Neural cell (in vitro differentiated cells): ENCODE results near the gene TMF1. TPM values are rescaled to one million over a fixed set of nuclear protein-coding genes. Genes with fewer than 3 reads are reported as not detected.

Experiments used
- H2AFZ ChIP-seq: fragments of 200-600, 300-800 bp; sonication (generic), shearing (Covaris generic); 2 replicates; pipeline ENCODE4 v1.6.0; 2014; ENCODE audit warnings: low read depth, mild to moderate bottlenecking, antibody characterized with exemption, low read length, moderate library complexity
- H3F3A ChIP-seq: fragments of 200-600 bp; shearing (Covaris generic); 2 replicates; pipeline ENCODE4 v1.6.1; 2016; ENCODE audit warnings: mild to moderate bottlenecking, moderate library complexity, mixed read lengths, antibody characterized with exemption, low read length; ENCODE audit not compliant: insufficient read depth, poor library complexity, severe bottlenecking
- H3K27ac ChIP-seq: fragments of 200-600, 300-800 bp; sonication (generic), shearing (Covaris generic); 2 replicates; pipeline ENCODE4 v1.5.1; 2014; ENCODE audit warnings: mild to moderate bottlenecking, low read length, moderate library complexity
- H3K27me3 ChIP-seq: fragments of 300-800, 200-600 bp; sonication (generic), shearing (Covaris generic); 2 replicates; pipeline ENCODE4 v1.6.0; 2014; ENCODE audit warnings: mild to moderate bottlenecking, low read depth, low read length, moderate library complexity; ENCODE audit not compliant: insufficient read depth
- H3K36me3 ChIP-seq: fragments of 300-800, 200-600 bp; sonication (generic), shearing (Covaris generic); 2 replicates; pipeline ENCODE4 v1.5.1; 2014; ENCODE audit warnings: mild to moderate bottlenecking, antibody characterized with exemption, low read length, moderate library complexity; ENCODE audit not compliant: insufficient read depth
- H3K4me2 ChIP-seq: fragments of 300-800, 200-600 bp; sonication (generic), shearing (Covaris generic); 2 replicates; pipeline ENCODE4 v1.6.0; 2014; ENCODE audit warnings: mild to moderate bottlenecking, low read length
- H3K4me3 ChIP-seq: fragments of 300-800, 200-600 bp; sonication (generic), shearing (Covaris generic); 2 replicates; pipeline ENCODE4 v1.5.1; 2014; ENCODE audit warnings: mild to moderate bottlenecking, low read length, moderate library complexity
- H3K79me2 ChIP-seq: fragments of 200-600 bp; shearing (Covaris generic); replicated peaks from 2 replicates; pipeline ENCODE4 v1.6.0; 2014; ENCODE audit warnings: mild to moderate bottlenecking, low read length, moderate library complexity; ENCODE audit not compliant: insufficient read depth
- H3K9ac ChIP-seq: fragments of 300-800, 200-600 bp; sonication (generic), shearing (Covaris generic); 2 replicates; pipeline ENCODE4 v1.6.1; 2016; ENCODE audit warnings: mild to moderate bottlenecking, low read length, mixed read lengths
- H3K9me2 ChIP-seq: fragments of 200-600 bp; shearing (Covaris generic); 2 replicates; pipeline ENCODE4 v1.6.1; 2016; ENCODE audit warnings: mild to moderate bottlenecking, low read length, mixed read lengths; ENCODE audit not compliant: insufficient read depth
- H3K9me3 ChIP-seq: fragments of 200-600, 300-800 bp; sonication (generic), shearing (Covaris generic); 2 replicates; pipeline ENCODE4 v1.6.1; 2016; ENCODE audit warnings: mild to moderate bottlenecking, mixed run types, low read length, moderate library complexity, mixed read lengths
- H4K20me1 ChIP-seq: fragments of 200-600 bp; shearing (Covaris generic); 2 replicates; pipeline ENCODE4 v1.6.1; 2016; ENCODE audit warnings: mild to moderate bottlenecking, mixed run types; ENCODE audit not compliant: insufficient read depth
- EP300 ChIP-seq: fragments of 450-650 bp; conservative IDR thresholded peaks from 2 replicates; pipeline ENCODE4 v1.6.1; 2014; ENCODE audit warnings: antibody characterized with exemption, mild to moderate bottlenecking, moderate library complexity; ENCODE audit not compliant: poor library complexity, severe bottlenecking
- EZH2 ChIP-seq: fragments of 200-600, 300-800 bp; shearing (Covaris generic), sonication (generic); IDR thresholded peaks from 2 replicates; pipeline ENCODE4 v1.6.1; 2014; ENCODE audit warnings: antibody characterized with exemption, low read length, borderline replicate concordance, mild to moderate bottlenecking; ENCODE audit not compliant: insufficient read depth, poor library complexity, severe bottlenecking
- MXI1 ChIP-seq: fragments of 450-650 bp; conservative IDR thresholded peaks from 2 replicates; pipeline ENCODE4 v1.6.1; 2014; ENCODE audit warnings: antibody characterized with exemption, mild to moderate bottlenecking; ENCODE audit not compliant: poor library complexity, severe bottlenecking
- POLR2AphosphoS5 ChIP-seq: IDR thresholded peaks from 2 replicates; pipeline ENCODE4 v1.6.1; 2012
- RAD21 ChIP-seq: fragments of 450-650 bp; conservative IDR thresholded peaks from 2 replicates; pipeline ENCODE4 v1.6.1; 2014; ENCODE audit warnings: antibody characterized with exemption, mild to moderate bottlenecking, moderate library complexity
- SMC3 ChIP-seq: fragments of 450-650 bp; conservative IDR thresholded peaks from 2 replicates; pipeline ENCODE4 v1.6.1; 2014; ENCODE audit warnings: antibody characterized with exemption, mild to moderate bottlenecking, moderate library complexity; ENCODE audit not compliant: poor library complexity
- TAF1 ChIP-seq: IDR thresholded peaks from 2 replicates; pipeline ENCODE4 v1.6.1; 2012; ENCODE audit warnings: low read depth
- polyA plus RNA-seq: library from polyadenylated mRNA; depleted of rRNA; stranded (reverse); fragments of >200 nt; gene quantifications from 2 replicates; pipeline ENCODE4 v1.2.3, GENCODE V29; 2014
- TF ChIP-seq, protein P1 (sequence below): fragments of 450-650 bp; IDR thresholded peaks from 2 replicates; pipeline ENCODE4 v1.5.1; 2014; ENCODE audit warnings: antibody characterized with exemption, mild to moderate bottlenecking, moderate library complexity; ENCODE audit not compliant: poor library complexity, severe bottlenecking
- TF ChIP-seq, protein P2 (sequence below): IDR thresholded peaks from 2 replicates; pipeline ENCODE4 v1.6.1; 2012; ENCODE audit warnings: borderline replicate concordance

Gene TMF1
- polyA plus RNA-seq, 1 donor from 2014 or later: 21.4 TPM

DNA sequence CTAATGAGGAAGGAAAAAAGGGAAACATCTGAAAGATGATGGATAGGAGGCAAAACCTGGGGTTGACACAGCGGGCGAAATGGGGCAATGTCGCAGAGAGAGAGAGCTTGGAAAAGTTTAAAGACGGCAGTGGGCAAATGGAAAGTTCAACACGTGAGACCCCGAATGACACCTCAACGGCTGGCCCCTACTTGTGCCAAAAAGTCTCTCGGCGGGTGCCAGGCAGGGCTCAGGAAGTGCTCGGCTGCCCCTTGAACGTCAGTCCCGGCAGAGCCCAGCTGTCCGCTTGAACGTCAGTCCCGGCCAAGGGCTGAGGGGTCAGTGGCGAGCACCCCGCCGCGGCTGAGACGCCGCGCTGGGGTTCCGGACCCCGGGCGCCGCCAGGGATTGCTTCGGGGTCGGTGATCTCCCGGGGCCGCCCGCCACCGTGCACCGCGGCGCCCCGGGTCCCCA, 39.3 kb downstream of the TMF1 start:
- Histone ChIP-seq H3K27me3 (peaks cover 30% of the 10 kb centered on the region), H3K9me2 (no peaks in the 10 kb centered on the region), H3K36me3 (no peaks in the 10 kb centered on the region), H2AFZ (no peak overlapping the region), H3K79me2 (no peaks in the 10 kb centered on the region), H3K27ac (no peak overlapping the region), H3K9ac (peak overlapping the region; percentile 70), H3K4me2 (no peak overlapping the region), H3F3A (no peaks in the 10 kb centered on the region), H3K9me3 (no peaks in the 10 kb centered on the region), H4K20me1 (no peaks in the 10 kb centered on the region), H3K4me3 (peak overlapping the region; percentile 90)
- TF ChIP-seq MXI1 (no peak), TAF1 (no peak), RAD21 (no peak), POLR2AphosphoS5 (no peak)
- TF ChIP-seq, protein P1, sequence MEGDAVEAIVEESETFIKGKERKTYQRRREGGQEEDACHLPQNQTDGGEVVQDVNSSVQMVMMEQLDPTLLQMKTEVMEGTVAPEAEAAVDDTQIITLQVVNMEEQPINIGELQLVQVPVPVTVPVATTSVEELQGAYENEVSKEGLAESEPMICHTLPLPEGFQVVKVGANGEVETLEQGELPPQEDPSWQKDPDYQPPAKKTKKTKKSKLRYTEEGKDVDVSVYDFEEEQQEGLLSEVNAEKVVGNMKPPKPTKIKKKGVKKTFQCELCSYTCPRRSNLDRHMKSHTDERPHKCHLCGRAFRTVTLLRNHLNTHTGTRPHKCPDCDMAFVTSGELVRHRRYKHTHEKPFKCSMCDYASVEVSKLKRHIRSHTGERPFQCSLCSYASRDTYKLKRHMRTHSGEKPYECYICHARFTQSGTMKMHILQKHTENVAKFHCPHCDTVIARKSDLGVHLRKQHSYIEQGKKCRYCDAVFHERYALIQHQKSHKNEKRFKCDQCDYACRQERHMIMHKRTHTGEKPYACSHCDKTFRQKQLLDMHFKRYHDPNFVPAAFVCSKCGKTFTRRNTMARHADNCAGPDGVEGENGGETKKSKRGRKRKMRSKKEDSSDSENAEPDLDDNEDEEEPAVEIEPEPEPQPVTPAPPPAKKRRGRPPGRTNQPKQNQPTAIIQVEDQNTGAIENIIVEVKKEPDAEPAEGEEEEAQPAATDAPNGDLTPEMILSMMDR: no peak

DNA sequence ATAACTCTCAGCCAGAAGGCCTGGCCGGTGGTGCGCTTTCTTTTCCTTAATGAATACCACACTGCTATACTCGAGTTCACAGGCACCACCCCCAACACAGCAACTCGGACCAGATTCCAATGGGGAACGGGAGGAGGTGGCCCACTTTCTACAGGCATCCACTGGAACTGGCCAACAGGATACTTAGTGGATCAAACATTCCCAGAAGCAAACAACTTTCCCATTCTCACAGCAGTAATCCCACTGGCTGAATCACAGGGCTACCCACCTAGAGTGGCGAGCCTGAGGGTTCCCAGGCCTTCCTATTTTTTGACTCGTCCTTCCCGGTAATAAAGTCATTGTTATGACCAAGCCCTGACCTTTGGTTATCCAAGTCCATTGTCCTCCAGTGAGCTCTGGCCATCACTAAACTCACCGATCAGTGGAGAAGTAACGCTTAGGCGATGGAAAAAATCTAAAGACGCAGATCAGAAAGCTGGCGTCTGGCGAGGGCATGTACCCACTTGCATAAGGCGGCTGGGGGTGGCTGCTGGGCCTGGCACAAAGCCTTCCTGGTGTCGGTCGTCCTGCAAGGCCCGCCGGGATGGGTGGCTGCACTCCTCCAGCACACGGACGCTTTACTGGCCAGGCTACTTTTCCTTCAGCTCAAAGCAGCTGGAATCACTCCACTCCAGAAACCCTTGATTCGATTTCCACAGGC, 39.9 kb downstream of the TMF1 start:
- no peaks in the 10 kb centered on the region for H3K36me3 ChIP-seq
- TF ChIP-seq, protein P1: no peak
- TF ChIP-seq MXI1 (no peak), TAF1 (no peak), EZH2 (no peak), EP300 (no peak), SMC3 (no peak), POLR2AphosphoS5 (no peak), RAD21 (no peak)
- TF ChIP-seq, protein P2, sequence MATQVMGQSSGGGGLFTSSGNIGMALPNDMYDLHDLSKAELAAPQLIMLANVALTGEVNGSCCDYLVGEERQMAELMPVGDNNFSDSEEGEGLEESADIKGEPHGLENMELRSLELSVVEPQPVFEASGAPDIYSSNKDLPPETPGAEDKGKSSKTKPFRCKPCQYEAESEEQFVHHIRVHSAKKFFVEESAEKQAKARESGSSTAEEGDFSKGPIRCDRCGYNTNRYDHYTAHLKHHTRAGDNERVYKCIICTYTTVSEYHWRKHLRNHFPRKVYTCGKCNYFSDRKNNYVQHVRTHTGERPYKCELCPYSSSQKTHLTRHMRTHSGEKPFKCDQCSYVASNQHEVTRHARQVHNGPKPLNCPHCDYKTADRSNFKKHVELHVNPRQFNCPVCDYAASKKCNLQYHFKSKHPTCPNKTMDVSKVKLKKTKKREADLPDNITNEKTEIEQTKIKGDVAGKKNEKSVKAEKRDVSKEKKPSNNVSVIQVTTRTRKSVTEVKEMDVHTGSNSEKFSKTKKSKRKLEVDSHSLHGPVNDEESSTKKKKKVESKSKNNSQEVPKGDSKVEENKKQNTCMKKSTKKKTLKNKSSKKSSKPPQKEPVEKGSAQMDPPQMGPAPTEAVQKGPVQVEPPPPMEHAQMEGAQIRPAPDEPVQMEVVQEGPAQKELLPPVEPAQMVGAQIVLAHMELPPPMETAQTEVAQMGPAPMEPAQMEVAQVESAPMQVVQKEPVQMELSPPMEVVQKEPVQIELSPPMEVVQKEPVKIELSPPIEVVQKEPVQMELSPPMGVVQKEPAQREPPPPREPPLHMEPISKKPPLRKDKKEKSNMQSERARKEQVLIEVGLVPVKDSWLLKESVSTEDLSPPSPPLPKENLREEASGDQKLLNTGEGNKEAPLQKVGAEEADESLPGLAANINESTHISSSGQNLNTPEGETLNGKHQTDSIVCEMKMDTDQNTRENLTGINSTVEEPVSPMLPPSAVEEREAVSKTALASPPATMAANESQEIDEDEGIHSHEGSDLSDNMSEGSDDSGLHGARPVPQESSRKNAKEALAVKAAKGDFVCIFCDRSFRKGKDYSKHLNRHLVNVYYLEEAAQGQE: no peak
- no peak overlapping the region for H3K9ac ChIP-seq
- no peaks in the 10 kb centered on the region for H3F3A ChIP-seq
- H3K27ac ChIP-seq: no peak overlapping the region
- H4K20me1 ChIP-seq: no peaks in the 10 kb centered on the region
- no peaks in the 10 kb centered on the region for H3K79me2 ChIP-seq
- H2AFZ ChIP-seq: no peak overlapping the region
- no peak overlapping the region for H3K4me2 ChIP-seq
- H3K27me3 ChIP-seq: peaks cover 30% of the 10 kb centered on the region
- no peaks in the 10 kb centered on the region for H3K9me3 ChIP-seq
- H3K9me2 ChIP-seq: no peaks in the 10 kb centered on the region
- peak overlapping the region; percentile 90 for H3K4me3 ChIP-seq
